T-cell (primary cell): ENCODE results near the gene PARVG. TPM values are rescaled to one million over a fixed set of nuclear protein-coding genes. Genes with fewer than 3 reads are reported as not detected.

Experiments
- ATAC-seq, 4 experiments: fragments of 200-7000 bp in 3 of 4; fragments of 150-1000 bp in 1 of 4; cut with Tn5 transposase; replicated peaks in 1 of 4; 1 replicate in 3 of 4; 2 replicates in 1 of 4; pipeline ENCODE4 v1.10.0; 2021; ENCODE audit warnings: moderate library complexity in 3 of 4, mild to moderate bottlenecking in 2 of 4, moderate number of reproducible peaks in 1 of 4
- CTCF ChIA-PET, 2 donors: fragments of 300-600 bp; sonication (Branson Sonifier 250); formaldehyde crosslinking; loops; one replicate each; lab custom pipeline; 2022; ENCODE audit warnings: antibody characterized with exemption in 2 of 2; lab: Charles Lee
- POLR2A ChIA-PET, 2 donors: fragments of 300-600 bp; sonication (Branson Sonifier 250); formaldehyde crosslinking; loops; one replicate each; lab custom pipeline; 2022; ENCODE audit warnings: antibody characterized with exemption in 2 of 2; lab: Charles Lee
- DNase-seq, 35 experiments: peaks; one replicate each; pipeline versions ENCODE4 v3.0.0 to v3.0.0-alpha.2; 2013 to 2023
- H3K27ac ChIP-seq: one replicate; pipeline ENCODE4 v1.5.1; 2013; ENCODE audit warnings: low read length
- H3K27me3 ChIP-seq, 2 experiments: replicated peaks in 1 of 2; 1 replicate in 1 of 2; 2 replicates in 1 of 2; pipeline versions ENCODE4 v1.6.1 to v1.7.0; 2013; ENCODE audit warnings: low read length in 1 of 2, mixed read lengths in 1 of 2; ENCODE audit not compliant: control insufficient read depth in 2 of 2, insufficient read depth in 2 of 2; ENCODE audit errors: extremely low read depth in 1 of 2
- H3K36me3 ChIP-seq, 2 donors: 1 replicate in 1 of 2; 2 replicates in 1 of 2; pipeline versions ENCODE4 v1.6.1 to v1.7.0; 2013; ENCODE audit warnings: low read length in 1 of 2; ENCODE audit not compliant: control insufficient read depth in 2 of 2, insufficient read depth in 1 of 2; ENCODE audit errors: extremely low read depth in 1 of 2
- H3K4me1 ChIP-seq, 2 experiments: 1 replicate in 1 of 2; 2 replicates in 1 of 2; pipeline versions ENCODE4 v1.6.1 to v1.7.0; 2013; ENCODE audit warnings: low read length in 2 of 2, mixed read lengths in 1 of 2; ENCODE audit not compliant: insufficient read depth in 2 of 2, control insufficient read depth in 1 of 2; ENCODE audit errors: extremely low read depth in 1 of 2
- H3K4me3 ChIP-seq, 2 donors: 1 replicate in 1 of 2; 2 replicates in 1 of 2; pipeline versions ENCODE4 v1.5.1 to v1.7.0; 2013; ENCODE audit warnings: mild to moderate bottlenecking in 2 of 2, low read length in 1 of 2, moderate library complexity in 1 of 2; ENCODE audit not compliant: control insufficient read depth in 1 of 2; ENCODE audit errors: extremely low read depth in 1 of 2
- H3K9me3 ChIP-seq: 2 replicates; pipeline ENCODE4 v1.7.0; 2013
- H3K27ac Mint-ChIP-seq, 2 donors: one replicate each; pipeline ENCODE4 v1.8.0; 2020 to 2021; ENCODE audit warnings: mild to moderate bottlenecking in 2 of 2, mixed read lengths in 2 of 2
- H3K27me3 Mint-ChIP-seq, 2 donors: one replicate each; pipeline ENCODE4 v1.8.0; 2021 to 2022; ENCODE audit warnings: mixed read lengths in 2 of 2
- H3K36me3 Mint-ChIP-seq: one replicate; pipeline ENCODE4 v1.8.0; 2021; ENCODE audit warnings: mixed read lengths
- H3K4me1 Mint-ChIP-seq, 3 donors: one replicate each; pipeline ENCODE4 v1.8.0; 2020 to 2022; ENCODE audit warnings: mixed read lengths in 3 of 3, mild to moderate bottlenecking in 1 of 3
- H3K4me3 Mint-ChIP-seq, 3 donors: one replicate each; pipeline ENCODE4 v1.8.0; 2020 to 2022; ENCODE audit warnings: mild to moderate bottlenecking in 3 of 3, mixed read lengths in 3 of 3, moderate library complexity in 3 of 3
- H3K9me3 Mint-ChIP-seq, 3 donors: one replicate each; pipeline ENCODE4 v1.8.0; 2020 to 2022; ENCODE audit warnings: mixed read lengths in 3 of 3
- WGBS: methylation state at CpG from one replicate; pipeline ENCODE4 v1.1.5; 2013; ENCODE audit warnings: missing lambda C conversion rate; ENCODE audit not compliant: insufficient coverage; 5-methylcytosine and 5-hydroxymethylcytosine counted together
- total RNA-seq, 35 experiments: library from RNA in 6 of 35; stranded (reverse) in 6 of 35; fragments of 120-200 nt in 1 of 35; gene quantifications; one replicate each; pipeline versions ENCODE4 v1.2.1 to v1.2.4 and lab custom pipeline; 2013 to 2026

Gene PARVG
- total RNA-seq, 5 donors from 2014 or later (not counting 1 experiment from before 2014, with no cell fraction given), result 153 to 236 (median 197) TPM

DNA sequence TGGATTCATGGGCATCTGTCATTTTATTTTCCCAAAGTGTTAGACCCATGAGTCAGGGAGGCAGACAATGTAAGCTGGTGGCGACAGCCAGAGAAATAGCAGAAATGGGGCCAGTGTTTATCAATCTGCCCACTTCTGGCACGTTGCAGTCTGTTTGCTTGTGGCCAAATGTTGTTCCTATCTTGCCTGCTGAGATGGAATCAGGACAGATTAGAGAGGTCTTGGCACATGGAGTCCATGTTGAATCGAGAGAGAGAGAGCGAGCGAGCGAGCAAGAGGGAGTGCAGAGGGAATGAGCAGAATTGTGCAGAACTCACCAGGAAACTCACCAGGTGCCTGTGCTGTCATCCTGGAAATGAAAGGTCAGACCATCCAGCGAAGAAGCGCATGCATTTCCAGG lies 21.9 kb upstream of the PARVG start:
- Mint-ChIP-seq H3K9me3 (no peaks in the 10 kb centered on the region), H3K36me3 (no peaks in the 10 kb centered on the region), H3K4me3 (no peak overlapping the region), H3K27ac (no peak overlapping the region), H3K27me3 (no peaks in the 10 kb centered on the region), H3K4me1 (no peaks in the 10 kb centered on the region)
- Histone ChIP-seq H3K4me3 (no peak overlapping the region), H3K27me3 (no peaks in the 10 kb centered on the region), H3K27ac (no peak overlapping the region), H3K36me3 (no peaks in the 10 kb centered on the region), H3K4me1 (peaks cover 0 to 2% of the 10 kb centered on the region in 2 experiments), H3K9me3 (no peaks in the 10 kb centered on the region)
- DNase-seq (no peak), ATAC-seq (no peak)
- 94% methylated on average over 7 of the region's 8 CpGs for WGBS
- ChIA-PET POLR2A (no interaction called here), CTCF (no interaction called here)

DNA sequence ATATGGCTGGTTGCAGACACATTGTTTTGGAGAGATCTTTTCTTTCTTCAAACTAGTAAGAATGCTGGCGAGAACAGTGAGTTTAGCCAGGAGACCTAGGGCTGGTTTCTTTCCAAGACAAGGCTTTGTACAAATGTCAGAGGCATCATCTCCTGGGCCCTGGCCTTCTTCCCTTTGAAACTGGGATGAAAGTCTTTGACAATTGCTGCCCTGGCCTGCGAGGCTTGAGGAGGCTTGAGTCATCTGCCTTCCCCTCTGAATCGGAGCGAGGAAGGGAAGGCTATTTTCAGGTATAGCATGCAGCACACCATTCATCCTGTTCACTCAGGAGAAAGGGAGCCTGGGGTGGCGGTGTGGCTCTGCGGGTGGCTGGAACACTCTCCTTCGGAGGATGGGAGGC lies 21.5 kb upstream of the PARVG start:
- no peaks in the 10 kb centered on the region for H3K9me3 ChIP-seq
- CTCF ChIA-PET, result no interaction called here
- DNase-seq (no peak), ATAC-seq (no peak)
- H3K36me3 ChIP-seq, result no peaks in the 10 kb centered on the region
- no peak overlapping the region for H3K27ac Mint-ChIP-seq
- no peaks in the 10 kb centered on the region for H3K27me3 ChIP-seq
- H3K27me3 Mint-ChIP-seq, result no peaks in the 10 kb centered on the region
- no peaks in the 10 kb centered on the region for H3K4me1 ChIP-seq
- POLR2A ChIA-PET, result no interaction called here
- 100% methylated on average over 1 of the region's 7 CpGs for WGBS
- no peaks in the 10 kb centered on the region for H3K4me1 Mint-ChIP-seq
- no peaks in the 10 kb centered on the region for H3K36me3 Mint-ChIP-seq
- H3K27ac ChIP-seq, result no peak overlapping the region
- H3K4me3 ChIP-seq, result no peak overlapping the region
- no peaks in the 10 kb centered on the region for H3K9me3 Mint-ChIP-seq
- H3K4me3 Mint-ChIP-seq, result no peak overlapping the region

- ChIA-PET CTCF (no interaction called here), POLR2A (no interaction called here)
- H3K36me3 ChIP-seq, result no peaks in the 10 kb centered on the region
- no peaks in the 10 kb centered on the region for H3K9me3 ChIP-seq
- H3K4me3 ChIP-seq, result no peak overlapping the region
- Mint-ChIP-seq H3K9me3 (no peaks in the 10 kb centered on the region), H3K27ac (no peak overlapping the region), H3K36me3 (no peaks in the 10 kb centered on the region), H3K4me3 (no peak overlapping the region), H3K27me3 (no peaks in the 10 kb centered on the region), H3K4me1 (no peaks in the 10 kb centered on the region)
- 91% methylated on average over 5 of the region's 7 CpGs for WGBS
- ATAC-seq (no peak), DNase-seq (no peak)
- no peak overlapping the region for H3K27ac ChIP-seq
- H3K27me3 ChIP-seq, result no peaks in the 10 kb centered on the region
- H3K4me1 ChIP-seq, result no peaks in the 10 kb centered on the region
Observed at GRCh38 chr22:44159811-44160210, 20.9 kb upstream of the PARVG start.

GRCh38 chr22:44160421-44160820 lies 20.3 kb upstream of the PARVG start:
- H3K27ac Mint-ChIP-seq, result no peak overlapping the region
- DNase-seq (no peak), ATAC-seq (no peak)
- no peaks in the 10 kb centered on the region for H3K27me3 ChIP-seq
- H3K4me1 ChIP-seq, result no peaks in the 10 kb centered on the region
- H3K9me3 ChIP-seq, result no peaks in the 10 kb centered on the region
- CTCF ChIA-PET, result no interaction called here
- H3K4me3 ChIP-seq, result no peak overlapping the region
- no peak overlapping the region for H3K27ac ChIP-seq
- H3K36me3 ChIP-seq, result no peaks in the 10 kb centered on the region
- H3K4me1 Mint-ChIP-seq, result no peaks in the 10 kb centered on the region
- H3K4me3 Mint-ChIP-seq, result no peak overlapping the region
- 74% methylated on average over 3 of the region's 5 CpGs for WGBS
- H3K9me3 Mint-ChIP-seq, result no peaks in the 10 kb centered on the region
- POLR2A ChIA-PET, result no interaction called here
- H3K36me3 Mint-ChIP-seq, result no peaks in the 10 kb centered on the region
- H3K27me3 Mint-ChIP-seq, result no peaks in the 10 kb centered on the region

DNA sequence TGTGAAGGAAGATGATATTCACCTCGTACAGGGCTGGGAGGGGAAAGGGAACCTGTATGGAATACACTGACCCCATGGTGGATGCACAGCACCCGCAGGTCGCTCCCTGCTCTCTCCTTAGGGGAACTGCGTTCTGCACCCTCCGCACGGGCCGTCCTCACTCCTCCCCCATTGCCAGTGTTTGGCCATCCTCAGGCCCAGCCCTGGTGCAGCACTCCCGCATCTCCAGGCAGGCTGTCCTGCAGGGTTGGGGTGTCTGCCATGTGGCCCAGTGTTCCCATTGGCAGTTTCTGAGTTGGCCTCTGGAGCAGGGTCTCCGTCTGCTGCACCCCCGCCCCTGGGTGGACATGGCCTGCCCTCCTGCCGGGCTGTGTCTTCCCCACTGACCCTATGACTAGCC lies 19.1 kb upstream of the PARVG start:
- Histone ChIP-seq H3K4me1 (no peaks in the 10 kb centered on the region), H3K27ac (no peak overlapping the region), H3K4me3 (no peak overlapping the region), H3K9me3 (no peaks in the 10 kb centered on the region), H3K27me3 (no peaks in the 10 kb centered on the region), H3K36me3 (no peaks in the 10 kb centered on the region)
- ChIA-PET CTCF (no interaction called here), POLR2A (no interaction called here)
- no peaks in the 10 kb centered on the region for H3K9me3 Mint-ChIP-seq
- H3K27me3 Mint-ChIP-seq, result no peaks in the 10 kb centered on the region
- ATAC-seq (no peak), DNase-seq (no peak)
- H3K4me1 Mint-ChIP-seq, result no peaks in the 10 kb centered on the region
- no peaks in the 10 kb centered on the region for H3K36me3 Mint-ChIP-seq
- no peak overlapping the region for H3K4me3 Mint-ChIP-seq
- WGBS, result 94% methylated on average over 7 of the region's 11 CpGs
- no peak overlapping the region for H3K27ac Mint-ChIP-seq

DNA sequence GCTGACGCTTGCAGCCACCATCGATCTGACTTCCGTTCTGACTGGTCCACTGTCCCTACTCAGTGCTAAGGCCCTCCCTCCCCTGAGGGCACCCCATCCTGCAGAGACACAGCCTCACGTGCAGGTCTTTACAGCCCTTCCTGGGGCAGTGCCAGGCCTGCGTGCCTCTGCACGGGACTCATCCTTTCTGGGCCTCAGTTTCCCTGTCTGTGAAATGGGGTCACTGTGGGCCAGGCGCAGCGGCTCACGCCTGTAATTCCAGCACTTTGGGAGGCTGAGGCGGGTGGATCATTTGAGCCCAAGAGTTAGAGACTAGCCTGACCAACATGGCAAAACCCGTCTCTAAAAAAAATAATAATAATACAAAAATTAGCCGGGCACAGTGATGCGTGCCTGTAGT lies 17.8 kb upstream of the PARVG start:
- Mint-ChIP-seq H3K27me3 (no peaks in the 10 kb centered on the region), H3K4me3 (no peak overlapping the region), H3K27ac (no peak overlapping the region), H3K9me3 (no peaks in the 10 kb centered on the region), H3K36me3 (no peaks in the 10 kb centered on the region), H3K4me1 (no peaks in the 10 kb centered on the region)
- H3K27me3 ChIP-seq, result no peaks in the 10 kb centered on the region
- CTCF ChIA-PET, result no interaction called here
- H3K27ac ChIP-seq, result no peak overlapping the region
- DNase-seq (no peak), ATAC-seq (no peak)
- no peaks in the 10 kb centered on the region for H3K9me3 ChIP-seq
- no peaks in the 10 kb centered on the region for H3K4me1 ChIP-seq
- H3K4me3 ChIP-seq, result no peak overlapping the region
- POLR2A ChIA-PET, result no interaction called here
- H3K36me3 ChIP-seq, result no peaks in the 10 kb centered on the region
- 95% methylated on average over 8 of the region's 13 CpGs for WGBS

DNA sequence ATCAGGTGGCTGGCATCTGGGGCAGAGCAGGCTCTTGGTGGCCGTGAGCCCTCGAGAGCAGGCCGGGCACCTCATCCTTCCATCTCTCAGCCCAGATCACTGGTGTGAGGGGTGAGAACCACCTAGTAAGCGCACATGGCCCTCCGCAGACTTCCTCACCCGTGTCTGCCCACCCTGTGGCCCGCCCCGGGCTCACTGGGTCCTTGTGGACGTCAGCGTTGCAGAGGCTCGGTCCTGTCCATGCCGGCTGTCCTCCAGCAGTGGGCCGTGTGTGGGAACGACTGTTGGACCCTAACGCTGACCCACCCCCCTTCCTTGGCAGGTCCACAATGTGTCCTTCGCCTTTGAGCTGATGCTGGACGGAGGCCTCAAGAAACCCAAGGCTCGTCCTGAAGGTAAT lies 17.2 kb upstream of the PARVG start:
- H3K27ac ChIP-seq, result no peak overlapping the region
- H3K9me3 ChIP-seq, result no peaks in the 10 kb centered on the region
- H3K4me1 ChIP-seq, result no peaks in the 10 kb centered on the region
- Mint-ChIP-seq H3K9me3 (no peaks in the 10 kb centered on the region), H3K4me1 (no peaks in the 10 kb centered on the region), H3K4me3 (no peak overlapping the region), H3K36me3 (no peaks in the 10 kb centered on the region), H3K27me3 (no peaks in the 10 kb centered on the region), H3K27ac (no peak overlapping the region)
- H3K4me3 ChIP-seq, result no peak overlapping the region
- ATAC-seq, result no peak
- no peak for DNase-seq
- no peaks in the 10 kb centered on the region for H3K27me3 ChIP-seq
- ChIA-PET CTCF (no interaction called here), POLR2A (no interaction called here)
- no peaks in the 10 kb centered on the region for H3K36me3 ChIP-seq
- 89% methylated on average over 15 of the region's 18 CpGs for WGBS
